ENCODE measurements around the gene GCAT.
A peak's percentile ranks its signal among the peaks of the same experiment; 100 is the strongest.
"Not testable (repeated sequence)": the region's sequence is repeated elsewhere in the genome, so short reads cannot be mapped to it uniquely, and the experiment has no call there.

The GCAT gene

GRCh38 chr22:37782340-37783168 is 25.2 kb upstream of the GCAT start:
- no peak for DNase-seq (ENCODE audit: low read depth in 1 of 2, low spot score in 1 of 2)

GRCh38 chr22:37784829-37785495 is 22.8 kb upstream of the GCAT start:
- no peak for DNase-seq (ENCODE audit: low read depth in 1 of 2, low spot score in 1 of 2)

- no peak for DNase-seq (ENCODE audit: low read depth in 1 of 2, low spot score in 1 of 2)
These were observed 17.5 kb upstream of the GCAT start for GRCh38 chr22:37790234-37790633.

GRCh38 chr22:37792494-37792893 is 15.2 kb upstream of the GCAT start:
- DNase-seq (ENCODE audit: low read depth in 1 of 2, low spot score in 1 of 2) = no peak

GRCh38 chr22:37794376-37794775 is 13.4 kb upstream of the GCAT start:
- DNase-seq (ENCODE audit: low read depth in 1 of 2, low spot score in 1 of 2) = no peak

GRCh38 chr22:37796079-37796478 is 11.7 kb upstream of the GCAT start:
- no peak for DNase-seq (ENCODE audit: low read depth in 1 of 2, low spot score in 1 of 2)

GRCh38 chr22:37797259-37797658 is 10.5 kb upstream of the GCAT start:
- not testable (repeated sequence) for DNase-seq (ENCODE audit: low read depth in 1 of 2, low spot score in 1 of 2)

- no peak for DNase-seq (ENCODE audit: low read depth in 1 of 2, low spot score in 1 of 2)
These were observed 9.7 kb upstream of the GCAT start for GRCh38 chr22:37797874-37798500.

- not testable (repeated sequence) for DNase-seq (ENCODE audit: low read depth in 1 of 2, low spot score in 1 of 2)
These were observed 7.8 kb upstream of the GCAT start for GRCh38 chr22:37799979-37800378.

- DNase-seq (ENCODE audit: low read depth in 1 of 2, low spot score in 1 of 2) = no peak
These were observed 5.8 kb upstream of the GCAT start for GRCh38 chr22:37801946-37802309.

GRCh38 chr22:37802310-37803194 is 5.2 kb upstream of the GCAT start:
- DNase-seq (ENCODE audit: low read depth in 1 of 2, low spot score in 1 of 2) = no peak

GRCh38 chr22:37803195-37803638 is 4.5 kb upstream of the GCAT start:
- no peak for DNase-seq (ENCODE audit: low read depth in 1 of 2, low spot score in 1 of 2)

- DNase-seq (ENCODE audit: low read depth in 1 of 2, low spot score in 1 of 2) = no peak
These were observed 3.9 kb upstream of the GCAT start for GRCh38 chr22:37803639-37804351.

- DNase-seq (ENCODE audit: low read depth in 1 of 2, low spot score in 1 of 2) = no peak
These were observed 3.3 kb upstream of the GCAT start for GRCh38 chr22:37804352-37804880.

GRCh38 chr22:37804881-37805809 is 2.6 kb upstream of the GCAT start:
- peak; percentile 56 for DNase-seq (ENCODE audit: low read depth in 1 of 2, low spot score in 1 of 2)

- no peak for DNase-seq (ENCODE audit: low read depth in 1 of 2, low spot score in 1 of 2)
These were observed 1.9 kb upstream of the GCAT start for GRCh38 chr22:37805810-37806277.

GRCh38 chr22:37806409-37807333 is 1.1 kb upstream of the GCAT start:
- DNase-seq (ENCODE audit: low read depth in 1 of 2, low spot score in 1 of 2) = no peak

GRCh38 chr22:37808294-37808657 is 542 bp downstream of the GCAT start:
- no peak for DNase-seq (ENCODE audit: low read depth in 1 of 2, low spot score in 1 of 2)

All from activated CD4-positive, alpha-beta T cell treated with anti-CD3 and anti-CD28 coated beads, Interleukin-2, amount 50 U/mL, for 24 hours (primary cell).